GM18951 (cell line): ENCODE data around the gene PTMA.

Experiments
- POLR2A ChIP-seq: IDR thresholded peaks from 4 replicates; pipeline ENCODE4 v1.6.1; 2011; ENCODE audit warnings: mild to moderate bottlenecking; ENCODE audit not compliant: insufficient read length, insufficient read depth; ENCODE audit errors: extremely low read depth
- in situ Hi-C: fragments of 300-500 bp; cut with MboI; formaldehyde crosslinking; loops from one replicate; pipeline ENCODE4 v1.12.0; 2022; ENCODE audit warnings: low sequenced_read_pairs, mixed read lengths, inconsistent platforms; ENCODE audit not compliant: unreplicated experiment

The PTMA gene

GRCh38 chr2:231683292-231684235 is 24.8 kb upstream of the PTMA start:
- in situ Hi-C loops: no loop called here
- no peak for TF ChIP-seq POLR2A

- in situ Hi-C loops: no loop called here
- no peak for TF ChIP-seq POLR2A
Measured at GRCh38 chr2:231684314-231685223, 23.8 kb upstream of the PTMA start.

- in situ Hi-C loops: no loop called here
Measured at GRCh38 chr2:231685349-231686191, 22.8 kb upstream of the PTMA start.

GRCh38 chr2:231686192-231687100 is 21.9 kb upstream of the PTMA start:
- in situ Hi-C loops: no loop called here

More at GRCh38 chr2:231685349-231686191, 22.8 kb upstream of the PTMA start:
- TF ChIP-seq POLR2A: no peak

GRCh38 chr2:231687133-231687852 is 21.0 kb upstream of the PTMA start:
- TF ChIP-seq POLR2A: peak; percentile 35
- in situ Hi-C loops: no loop called here

More at GRCh38 chr2:231686192-231687100, 21.9 kb upstream of the PTMA start:
- TF ChIP-seq POLR2A: no peak

- in situ Hi-C loops: no loop called here
- TF ChIP-seq POLR2A: no peak
Measured at GRCh38 chr2:231687961-231688360, 20.4 kb upstream of the PTMA start.

- in situ Hi-C loops: no loop called here
- no peak for TF ChIP-seq POLR2A
Measured at GRCh38 chr2:231688719-231689118, 19.6 kb upstream of the PTMA start.

- in situ Hi-C loops: no loop called here
- TF ChIP-seq POLR2A: no peak
Measured at GRCh38 chr2:231689124-231689893, 19.0 kb upstream of the PTMA start.

GRCh38 chr2:231691251-231691772 is 17.0 kb upstream of the PTMA start:
- in situ Hi-C loops: no loop called here

GRCh38 chr2:231692847-231693246 is 15.5 kb upstream of the PTMA start:
- no peak for TF ChIP-seq POLR2A
- in situ Hi-C loops: no loop called here

More at GRCh38 chr2:231691251-231691772, 17.0 kb upstream of the PTMA start:
- no peak for TF ChIP-seq POLR2A
